ENCODE data around the gene PEX7. TPM values are rescaled to one million over a fixed set of nuclear protein-coding genes. Genes with fewer than 3 reads are reported as not detected.
"Not testable (repeated sequence)": the region's sequence is repeated elsewhere in the genome, so short reads cannot be mapped to it uniquely, and the experiment has no call there.

PEX7 gene
- total RNA-seq, 1 donor from 2014 or later, result 6.8 TPM

- Mint-ChIP-seq H3K4me1 (peaks cover 85% of the 10 kb centered on the region), H3K36me3 (ENCODE audit: low read depth) (peaks cover 16% of the 10 kb centered on the region)
Observed at GRCh38 chr6:136784910-136785746, 37.3 kb upstream of the PEX7 start.

DNA sequence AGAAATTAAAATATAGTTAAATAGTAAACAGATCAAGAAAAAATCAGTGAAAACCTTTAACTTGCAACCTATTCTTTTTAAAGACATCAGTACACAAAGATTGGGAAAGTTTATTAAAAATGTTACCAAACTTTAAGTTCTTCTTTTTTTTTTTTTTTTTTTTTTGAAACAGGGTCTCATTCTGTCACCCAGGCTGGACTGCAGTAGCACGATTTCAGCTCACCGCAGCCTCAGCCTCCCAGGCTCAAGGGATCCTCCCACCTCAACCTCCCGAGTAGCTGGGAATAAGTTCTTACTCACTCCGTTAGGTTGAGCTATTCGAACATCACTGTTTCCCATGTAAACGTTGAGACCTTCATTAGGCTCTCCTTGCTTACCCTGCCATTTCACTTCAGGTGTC, 35.7 kb upstream of the PEX7 start:
- intact Hi-C loops (cut with micrococcal nuclease), result no loop called here
- ATAC-seq (ENCODE audit: low read depth), result no peak
- no peak overlapping the region for H3K27ac Mint-ChIP-seq
- POLR2A ChIA-PET, result interaction anchor here (0.6 to 1.9 kb wide), 8 partner anchors 18 to 513 kb away, joined by 3 to 12 read pairs (median 7); no protein-coding TSS in a partner anchor
- peaks cover 86% of the 10 kb centered on the region for H3K4me1 Mint-ChIP-seq
- H3K36me3 Mint-ChIP-seq (ENCODE audit: low read depth), result peaks cover 22% of the 10 kb centered on the region
- H3K4me3 Mint-ChIP-seq, result no peak overlapping the region
- DNase-seq, result no peak
- TF ChIP-seq, protein P1, sequence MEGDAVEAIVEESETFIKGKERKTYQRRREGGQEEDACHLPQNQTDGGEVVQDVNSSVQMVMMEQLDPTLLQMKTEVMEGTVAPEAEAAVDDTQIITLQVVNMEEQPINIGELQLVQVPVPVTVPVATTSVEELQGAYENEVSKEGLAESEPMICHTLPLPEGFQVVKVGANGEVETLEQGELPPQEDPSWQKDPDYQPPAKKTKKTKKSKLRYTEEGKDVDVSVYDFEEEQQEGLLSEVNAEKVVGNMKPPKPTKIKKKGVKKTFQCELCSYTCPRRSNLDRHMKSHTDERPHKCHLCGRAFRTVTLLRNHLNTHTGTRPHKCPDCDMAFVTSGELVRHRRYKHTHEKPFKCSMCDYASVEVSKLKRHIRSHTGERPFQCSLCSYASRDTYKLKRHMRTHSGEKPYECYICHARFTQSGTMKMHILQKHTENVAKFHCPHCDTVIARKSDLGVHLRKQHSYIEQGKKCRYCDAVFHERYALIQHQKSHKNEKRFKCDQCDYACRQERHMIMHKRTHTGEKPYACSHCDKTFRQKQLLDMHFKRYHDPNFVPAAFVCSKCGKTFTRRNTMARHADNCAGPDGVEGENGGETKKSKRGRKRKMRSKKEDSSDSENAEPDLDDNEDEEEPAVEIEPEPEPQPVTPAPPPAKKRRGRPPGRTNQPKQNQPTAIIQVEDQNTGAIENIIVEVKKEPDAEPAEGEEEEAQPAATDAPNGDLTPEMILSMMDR (IDR thresholded peaks at IDR 0.05), result no peak
- no peaks in the 10 kb centered on the region for H3K27me3 Mint-ChIP-seq
- no peaks in the 10 kb centered on the region for H3K9me3 Mint-ChIP-seq
- CTCF ChIA-PET, result interaction anchor here (4.8 kb wide), 1 partner anchor 142 kb away, joined by 38 read pairs; no protein-coding TSS in a partner anchor

More at GRCh38 chr6:136784910-136785746, 37.3 kb upstream of the PEX7 start:
- POLR2A ChIA-PET, result interaction anchor here (0.7 to 4.8 kb wide), 8 partner anchors 7 to 495 kb away, joined by 3 to 25 read pairs (median 5); partner anchors contain the start of genes BCLAF1 and MAP3K5
- ATAC-seq (ENCODE audit: low read depth), result peak; percentile 33
- intact Hi-C loops (cut with micrococcal nuclease), result loop anchor here (1.0 to 5.0 kb wide), 4 partner anchors 7 to 37 kb away; partner anchors contain the start of genes MAP3K5 and PEX7
- TF ChIP-seq, protein P1 (IDR thresholded peaks at IDR 0.05), result no peak
- Mint-ChIP-seq H3K27ac (peak overlapping the region; percentile 93), H3K4me3 (peak overlapping the region; percentile 85), H3K9me3 (no peaks in the 10 kb centered on the region), H3K27me3 (no peaks in the 10 kb centered on the region)
- no peak for DNase-seq
- CTCF ChIA-PET, result interaction anchor here (1.8 to 4.8 kb wide), 2 partner anchors 7 to 141 kb away, joined by 21 to 38 read pairs; partner anchors contain the start of gene MAP3K5

GRCh38 chr6:136787726-136788068, 34.7 kb upstream of the PEX7 start:
- intact Hi-C loops (cut with micrococcal nuclease), result no loop called here
- H3K36me3 Mint-ChIP-seq (ENCODE audit: low read depth), result peaks cover 23% of the 10 kb centered on the region
- ChIA-PET POLR2A (interaction anchor here (0.7 to 1.9 kb wide), 4 partner anchors 24 to 143 kb away, joined by 3 to 12 read pairs (median 7); no protein-coding TSS in a partner anchor), CTCF (interaction anchor here (4.8 to 5.5 kb wide), 2 partner anchors 143 to 144 kb away, joined by 38 to 381 read pairs; no protein-coding TSS in a partner anchor)
- no peak overlapping the region for H3K4me3 Mint-ChIP-seq
- H3K9me3 Mint-ChIP-seq, result no peaks in the 10 kb centered on the region
- H3K27ac Mint-ChIP-seq, result peak overlapping the region; percentile 68
- H3K27me3 Mint-ChIP-seq, result no peaks in the 10 kb centered on the region
- no peak for ATAC-seq (ENCODE audit: low read depth)
- peaks cover 77% of the 10 kb centered on the region for H3K4me1 Mint-ChIP-seq
- DNase-seq, result no peak
- TF ChIP-seq, protein P1 (IDR thresholded peaks at IDR 0.05), result no peak

- POLR2A ChIA-PET, result interaction anchor here (0.7 to 4.7 kb wide), 4 partner anchors 25 to 144 kb away, joined by 3 to 96 read pairs (median 3); no protein-coding TSS in a partner anchor
- CTCF ChIA-PET, result interaction anchor here (5.5 kb wide), 1 partner anchor 144 kb away, joined by 381 read pairs; no protein-coding TSS in a partner anchor
Observed at GRCh38 chr6:136788069-136788902, 34.1 kb upstream of the PEX7 start.

GRCh38 chr6:136789440-136789839, 33.0 kb upstream of the PEX7 start:
- H3K27ac Mint-ChIP-seq, result peak overlapping the region; percentile 76

More at GRCh38 chr6:136788069-136788902, 34.1 kb upstream of the PEX7 start:
- intact Hi-C loops (cut with micrococcal nuclease), result no loop called here
- Mint-ChIP-seq H3K4me3 (peak overlapping the region; percentile 37), H3K36me3 (ENCODE audit: low read depth) (peaks cover 25% of the 10 kb centered on the region), H3K27me3 (no peaks in the 10 kb centered on the region), H3K27ac (peak overlapping the region; percentile 68), H3K9me3 (no peaks in the 10 kb centered on the region), H3K4me1 (peaks cover 74% of the 10 kb centered on the region)
- ATAC-seq (ENCODE audit: low read depth), result no peak
- TF ChIP-seq, protein P1 (IDR thresholded peaks at IDR 0.05), result no peak
- no peak for DNase-seq

More at GRCh38 chr6:136789440-136789839, 33.0 kb upstream of the PEX7 start:
- H3K4me3 Mint-ChIP-seq; intact Hi-C loops (cut with micrococcal nuclease); ATAC-seq (ENCODE audit: low read depth); H3K9me3 Mint-ChIP-seq; DNase-seq; H3K27me3 Mint-ChIP-seq: not testable (repeated sequence)
- CTCF ChIA-PET, result interaction anchor here (4.3 to 5.5 kb wide), 2 partner anchors 25 to 145 kb away, joined by 49 to 381 read pairs; no protein-coding TSS in a partner anchor
- Mint-ChIP-seq H3K4me1 (peaks cover 70% of the 10 kb centered on the region), H3K36me3 (ENCODE audit: low read depth) (peaks cover 18% of the 10 kb centered on the region)
- POLR2A ChIA-PET, result interaction anchor here (0.6 to 6.3 kb wide), 5 partner anchors 26 to 144 kb away, joined by 3 to 119 read pairs (median 8); no protein-coding TSS in a partner anchor
